ENCODE results near the gene NRIP3. TPM values are rescaled to one million over a fixed set of nuclear protein-coding genes. Genes with fewer than 3 reads are reported as not detected.

Gene NRIP3
- total and polyA plus RNA-seq, 2 of the 13 experiments (the other 11 are each of a cell fraction or from before 2014, with no cell fraction given): 0.04 to 0.07 TPM

GRCh38 chr11:9003573-9004182 is at the start of gene NRIP3 (continued):
- TF ChIP-seq NAIF1 (CRISPR knock-in tag; IDR thresholded peaks at IDR 0.05; ENCODE audit: borderline replicate concordance) (no peak), SNAPC4 (CRISPR knock-in tag; IDR thresholded peaks at IDR 0.05) (no peak), TFE3 (CRISPR knock-in tag; IDR thresholded peaks at IDR 0.05) (no peak), ZNF772 (CRISPR knock-in tag; IDR thresholded peaks at IDR 0.05) (peak; percentile 33; the same call in 1 of the 2 replicates), ZNF225 (CRISPR knock-in tag; IDR thresholded peaks at IDR 0.05) (0 out of 2 replicates have a peak, but pooled peaks have one; percentile 27), GRHL1 (CRISPR knock-in tag; conservative IDR thresholded peaks at IDR 0.05) (no peak), PLSCR1 (CRISPR knock-in tag; IDR thresholded peaks at IDR 0.05; ENCODE audit: borderline replicate concordance) (no peak), ZNF747 (CRISPR knock-in tag; IDR thresholded peaks at IDR 0.05; ENCODE audit: borderline replicate concordance) (no peak), TFDP2 (CRISPR knock-in tag; IDR thresholded peaks at IDR 0.05) (no peak), ZNF768 (CRISPR knock-in tag; IDR thresholded peaks at IDR 0.05) (no peak), NONO (IDR thresholded peaks at IDR 0.05) (no peak), NONO (CRISPR knock-in tag; conservative IDR thresholded peaks at IDR 0.05) (no peak), SUZ12 (IDR thresholded peaks at IDR 0.05; ENCODE audit: low read depth, low read length) (no peak), BCLAF1 (IDR thresholded peaks at IDR 0.05) (no peak)
